Renal pelvis (tissue), 4 donors: Measurements from ENCODE around the gene AARS1. TPM values are rescaled to one million over a fixed set of nuclear protein-coding genes. Genes with fewer than 3 reads are reported as not detected.
"Not testable (repeated sequence)": the region's sequence is repeated elsewhere in the genome, so short reads cannot be mapped to it uniquely, and the experiment has no call there.

Experiments
- DNase-seq: peaks from one replicate; pipeline ENCODE4 v3.0.0-alpha.2; 2013
- polyA plus RNA-seq, 3 donors: library from polyadenylated mRNA; unstranded; fragments of 120-200 nt; gene quantifications; one replicate each; pipeline ENCODE4 v1.2.1, GENCODE V29; 2013; ENCODE audit not compliant: insufficient read length in 3 of 3

AARS1 gene
- polyA plus RNA-seq, 3 donors, result 82.5 to 95.4 (median 83.2) TPM

DNA sequence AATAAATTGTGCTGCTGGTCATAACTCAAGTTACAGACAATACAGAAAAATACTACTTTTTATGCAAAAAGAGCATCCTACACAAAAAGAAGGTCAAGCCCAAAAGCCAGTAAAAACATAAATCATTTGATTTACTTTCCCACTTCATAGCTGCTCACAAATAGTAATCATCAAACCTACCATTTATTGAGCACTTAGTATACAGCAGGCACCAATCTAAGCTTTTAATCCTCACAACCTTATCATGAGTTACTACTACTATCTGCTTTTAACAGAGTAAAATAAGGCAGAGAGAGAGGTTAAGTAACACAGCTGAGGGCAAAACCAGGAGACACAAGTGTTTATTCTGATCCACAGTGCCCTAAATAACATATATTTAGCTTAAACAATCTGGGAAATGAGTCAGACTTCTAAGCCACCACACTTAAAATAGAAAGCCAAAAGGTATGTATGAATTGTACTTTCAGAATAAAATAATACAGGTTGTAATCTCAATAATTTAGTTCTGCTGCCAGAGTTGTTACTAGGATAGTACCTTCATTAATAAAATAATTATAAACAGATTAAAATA is 1.7 kb upstream of the AARS1 start:
- no peak for DNase-seq

DNA sequence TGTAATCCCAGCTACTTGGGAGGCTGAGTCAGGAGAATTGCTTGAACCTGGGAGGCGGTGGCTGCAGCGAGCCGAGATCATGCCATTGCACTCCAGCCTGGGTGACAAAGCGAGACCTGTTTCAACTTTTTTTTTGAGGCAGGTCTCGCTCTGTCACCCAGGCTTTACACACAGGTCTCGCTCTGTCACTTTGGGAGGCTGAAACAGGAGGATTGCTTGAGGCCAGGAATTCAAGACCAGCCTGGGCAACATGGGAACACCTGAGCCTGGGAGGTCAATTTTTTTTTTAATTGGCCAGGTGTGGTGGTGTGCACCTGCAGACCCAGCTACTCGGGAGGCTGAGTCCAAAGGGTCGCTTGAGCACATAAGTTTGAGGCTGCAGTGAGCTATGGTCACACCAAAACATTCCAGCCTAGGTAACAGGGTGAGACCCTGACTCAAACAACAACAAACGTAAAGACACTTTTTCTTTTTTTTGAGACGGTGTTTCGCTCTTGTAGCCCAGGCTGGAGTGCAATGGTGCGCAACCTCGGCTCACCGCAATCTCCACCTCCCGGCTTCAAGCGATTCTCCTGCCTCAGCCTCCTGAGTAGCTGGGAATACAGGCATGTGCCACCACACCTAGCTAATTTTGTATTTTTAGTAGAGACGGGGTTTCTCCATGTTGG is 1.9 kb downstream of the AARS1 start:
- DNase-seq, result not testable (repeated sequence)

DNA sequence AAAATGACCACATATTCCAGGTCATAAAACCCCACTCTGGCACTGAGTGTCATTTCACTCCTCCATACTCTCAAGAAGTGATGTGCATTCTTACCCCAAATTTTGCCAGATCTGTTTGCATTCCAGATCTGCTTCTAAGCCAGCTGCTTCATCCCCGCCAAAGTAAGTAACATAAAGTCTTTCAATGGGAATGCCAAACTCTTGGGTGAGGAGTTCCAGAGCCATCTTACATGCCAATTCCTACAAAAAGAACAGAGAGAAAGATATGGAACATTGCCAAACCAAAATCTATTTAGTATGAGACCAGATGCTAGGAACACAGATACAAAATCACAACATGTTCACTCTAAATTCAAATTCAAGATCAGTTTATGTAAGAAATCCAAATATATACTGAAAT is 12.9 kb downstream of the AARS1 start:
- DNase-seq, result no peak

DNA sequence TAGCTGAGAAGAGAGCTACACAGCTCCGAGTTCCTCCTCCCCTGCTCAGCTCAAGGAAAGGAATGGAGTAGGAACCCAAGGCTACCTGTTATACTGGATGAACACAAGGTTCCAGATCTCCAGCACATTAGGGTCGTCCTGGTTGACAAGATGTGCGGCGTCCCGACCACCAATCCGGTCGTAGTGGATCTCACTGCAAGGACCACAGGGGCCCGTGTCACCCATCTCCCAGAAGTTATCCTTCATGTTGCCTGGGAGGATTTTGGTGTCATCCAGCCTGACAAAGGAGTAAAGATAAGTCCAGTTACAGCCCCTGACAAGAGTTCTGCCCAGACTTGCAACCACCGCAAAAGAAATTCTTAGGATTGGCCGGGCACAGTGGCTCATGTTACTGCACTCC is 17.6 kb downstream of the AARS1 start:
- no peak for DNase-seq

DNA sequence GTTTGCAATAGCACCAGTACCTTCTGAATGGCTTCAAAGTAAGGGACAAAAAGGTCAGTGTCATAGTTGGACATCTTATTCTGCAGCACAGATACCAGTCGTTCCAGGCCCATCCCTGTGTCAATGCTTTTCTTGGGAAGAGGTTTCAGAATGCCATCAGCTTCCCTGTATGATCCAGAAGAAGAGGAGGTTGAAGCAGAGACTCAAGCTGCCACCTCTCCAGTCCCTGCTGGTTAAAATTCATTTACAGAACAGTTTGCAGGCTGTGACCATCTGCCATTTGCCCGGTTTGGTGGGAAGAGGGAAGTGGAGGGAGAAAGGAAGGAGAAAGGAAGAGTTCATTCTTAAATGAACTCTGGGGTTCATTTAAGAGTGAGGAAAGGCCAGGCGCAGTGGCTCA is 19.1 kb downstream of the AARS1 start:
- no peak for DNase-seq

DNA sequence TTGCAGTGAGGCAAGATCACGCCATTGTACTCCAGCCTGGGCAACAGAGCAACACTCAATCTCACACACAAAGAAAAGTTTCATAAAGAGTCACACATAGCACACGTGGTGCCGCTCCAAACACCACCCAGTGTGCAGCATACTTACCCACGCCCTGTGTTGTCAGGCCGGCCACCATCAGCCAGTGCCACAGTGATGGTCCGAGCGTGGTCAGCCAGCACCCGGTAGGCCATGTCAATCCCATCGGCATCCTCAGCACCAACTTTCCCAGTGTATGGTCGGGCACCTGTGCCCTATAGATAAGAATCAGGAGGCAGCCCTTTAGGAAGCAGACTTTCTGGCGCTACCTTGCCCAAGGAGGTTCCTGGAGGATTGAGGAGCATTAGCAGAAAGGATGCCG is 19.8 kb downstream of the AARS1 start:
- DNase-seq, result no peak

DNA sequence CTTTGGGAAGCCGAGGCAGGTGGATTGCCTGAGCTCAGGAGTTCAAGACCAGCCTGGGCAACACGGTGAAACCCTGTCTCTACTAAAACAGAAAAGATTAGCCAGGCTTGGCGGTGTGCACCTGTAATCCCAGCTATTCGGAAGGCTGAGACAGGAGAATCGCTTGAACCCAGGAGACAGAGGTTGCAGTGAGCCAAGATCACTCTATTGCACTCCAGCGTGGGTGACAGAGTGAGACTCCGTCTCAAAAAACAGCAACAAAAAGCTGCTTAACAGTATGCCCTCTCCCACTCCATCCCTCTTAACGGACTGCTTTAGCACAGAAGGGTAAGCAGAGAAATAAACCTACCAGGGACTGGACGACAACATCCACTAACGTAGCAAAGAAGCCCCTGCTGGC is 21.4 kb downstream of the AARS1 start:
- not testable (repeated sequence) for DNase-seq

DNA sequence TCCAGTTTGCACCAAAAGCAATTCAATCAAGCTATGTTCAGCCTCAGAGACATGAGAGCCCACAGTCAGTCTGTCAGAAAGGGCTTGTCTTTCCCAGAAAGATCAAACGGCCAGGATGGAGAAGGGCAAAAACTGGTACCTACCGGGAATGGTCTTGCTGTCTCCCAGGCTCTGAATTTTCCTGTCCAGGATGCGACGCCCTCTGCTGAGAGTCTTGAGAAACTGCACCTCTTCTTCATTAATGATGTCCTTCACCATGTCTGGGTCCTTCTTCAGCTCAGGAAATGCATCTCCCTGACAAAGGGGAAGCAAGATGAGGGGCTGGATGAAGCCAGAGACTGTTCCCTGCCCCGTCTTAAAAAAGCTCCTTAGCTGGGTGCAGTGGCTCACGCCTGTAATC is 21.8 kb downstream of the AARS1 start:
- peak; percentile 31 for DNase-seq

DNA sequence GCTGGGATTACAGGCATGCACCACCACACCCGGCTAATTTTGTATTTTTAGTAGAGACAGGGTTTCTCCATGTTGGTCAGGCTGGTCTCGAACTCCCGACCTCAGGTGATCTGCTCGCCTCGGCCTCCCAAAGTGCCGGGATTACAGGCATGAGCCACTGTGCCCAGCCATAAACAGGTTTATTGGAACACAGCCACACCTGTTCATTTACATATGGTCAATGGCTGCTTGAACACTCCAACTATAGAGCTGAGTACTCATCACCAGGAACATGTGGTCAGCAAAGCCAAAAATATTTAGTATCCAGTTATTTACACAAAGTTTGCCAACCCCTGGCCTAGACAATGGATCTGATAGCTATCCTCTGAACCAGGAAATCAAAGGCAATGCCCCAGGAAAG is 29.4 kb downstream of the AARS1 start:
- not testable (repeated sequence) for DNase-seq

DNA sequence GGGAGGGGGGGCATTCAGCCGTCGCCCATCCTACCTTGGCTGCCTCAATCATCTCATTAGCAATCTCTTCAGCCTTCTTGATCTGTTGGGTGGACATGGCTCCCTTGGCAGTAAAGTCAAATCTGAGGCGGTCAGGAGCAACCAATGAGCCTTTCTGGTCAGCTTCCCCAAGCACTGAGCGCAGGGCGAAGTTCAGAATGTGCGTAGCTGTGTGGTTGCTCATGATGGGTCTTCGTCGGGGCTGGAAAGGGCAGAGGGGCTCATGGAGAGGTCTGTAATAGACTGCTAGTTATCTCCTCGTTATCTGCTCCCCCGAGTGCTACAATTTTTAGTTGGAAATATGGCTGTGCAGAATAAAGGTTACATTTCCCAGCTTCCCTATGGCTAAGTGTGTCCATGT is 30.4 kb downstream of the AARS1 start:
- DNase-seq, result no peak

DNA sequence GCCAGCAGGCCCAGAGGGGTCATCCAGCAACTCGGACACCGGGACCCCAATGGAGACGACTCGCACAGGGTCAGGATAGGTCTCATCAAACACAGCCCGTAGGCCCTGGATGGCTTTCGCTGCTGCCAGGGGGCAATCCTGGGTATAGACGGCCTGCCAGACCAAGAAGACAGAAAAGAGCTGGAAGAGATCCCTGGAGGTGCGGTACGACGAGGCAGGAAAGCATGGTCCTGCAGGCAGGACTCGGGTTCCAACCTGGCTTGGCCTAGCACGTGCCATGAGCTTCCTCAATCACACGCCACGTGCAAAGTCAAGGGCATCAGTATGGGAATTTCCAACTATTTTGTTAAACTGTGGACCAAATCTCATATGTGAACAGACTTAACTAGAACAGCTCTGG is 31.2 kb downstream of the AARS1 start:
- no peak for DNase-seq

DNA sequence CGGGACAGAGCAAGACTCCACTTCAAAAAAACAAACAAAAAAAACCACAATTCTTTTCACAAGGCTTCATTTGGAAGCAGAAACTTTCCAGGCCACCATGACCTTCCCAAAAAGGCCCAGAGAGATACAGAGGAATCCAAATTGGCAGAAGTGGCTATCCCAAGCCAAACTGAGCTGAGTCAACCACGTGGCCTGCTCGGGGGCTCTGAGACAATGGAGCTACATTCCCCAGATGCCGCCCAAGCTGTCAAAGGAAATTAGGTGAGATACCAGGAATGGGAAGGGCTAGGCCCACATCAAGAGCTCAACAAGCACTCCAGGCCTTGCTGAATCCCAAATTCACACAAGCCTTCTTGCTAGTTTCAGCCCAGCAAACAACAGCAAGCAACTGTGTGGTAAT is 31.9 kb downstream of the AARS1 start:
- no peak for DNase-seq

DNA sequence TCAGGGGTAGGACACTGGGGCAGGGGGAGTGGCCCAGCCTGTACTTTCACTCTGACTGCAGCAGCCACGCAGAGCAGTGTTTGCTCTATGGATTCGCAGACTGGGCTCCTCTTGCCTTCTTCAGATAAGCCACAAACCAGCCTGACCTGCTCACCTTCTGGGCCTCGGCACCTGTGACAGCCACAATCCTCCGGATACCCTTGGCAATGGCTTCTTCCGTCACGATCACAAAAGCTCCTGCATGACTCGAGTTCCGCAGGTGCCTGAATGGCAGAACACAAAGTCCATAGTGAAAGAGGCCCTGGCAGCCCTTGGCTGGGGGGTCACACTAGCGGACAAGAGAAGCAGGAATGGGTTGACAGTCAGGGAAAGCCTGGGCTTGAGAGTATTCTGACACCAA is 33.7 kb downstream of the AARS1 start:
- DNase-seq, result no peak

DNA sequence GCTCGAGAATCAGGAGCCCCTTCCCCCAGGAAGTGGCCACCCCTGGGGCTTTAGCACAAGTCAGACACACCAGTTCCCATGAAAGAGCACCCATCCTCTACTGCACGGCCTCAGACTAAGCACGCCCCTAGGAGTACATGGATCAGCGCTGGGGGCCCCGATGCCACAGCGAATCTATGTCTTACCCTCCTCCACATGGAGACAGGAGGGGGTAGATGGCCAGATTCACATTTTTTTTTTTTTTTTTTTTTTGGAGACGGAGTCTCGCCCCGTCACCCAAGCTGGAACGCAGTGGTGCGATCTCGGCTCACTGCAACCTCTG is 34.4 kb downstream of the AARS1 start:
- no peak for DNase-seq

DNA sequence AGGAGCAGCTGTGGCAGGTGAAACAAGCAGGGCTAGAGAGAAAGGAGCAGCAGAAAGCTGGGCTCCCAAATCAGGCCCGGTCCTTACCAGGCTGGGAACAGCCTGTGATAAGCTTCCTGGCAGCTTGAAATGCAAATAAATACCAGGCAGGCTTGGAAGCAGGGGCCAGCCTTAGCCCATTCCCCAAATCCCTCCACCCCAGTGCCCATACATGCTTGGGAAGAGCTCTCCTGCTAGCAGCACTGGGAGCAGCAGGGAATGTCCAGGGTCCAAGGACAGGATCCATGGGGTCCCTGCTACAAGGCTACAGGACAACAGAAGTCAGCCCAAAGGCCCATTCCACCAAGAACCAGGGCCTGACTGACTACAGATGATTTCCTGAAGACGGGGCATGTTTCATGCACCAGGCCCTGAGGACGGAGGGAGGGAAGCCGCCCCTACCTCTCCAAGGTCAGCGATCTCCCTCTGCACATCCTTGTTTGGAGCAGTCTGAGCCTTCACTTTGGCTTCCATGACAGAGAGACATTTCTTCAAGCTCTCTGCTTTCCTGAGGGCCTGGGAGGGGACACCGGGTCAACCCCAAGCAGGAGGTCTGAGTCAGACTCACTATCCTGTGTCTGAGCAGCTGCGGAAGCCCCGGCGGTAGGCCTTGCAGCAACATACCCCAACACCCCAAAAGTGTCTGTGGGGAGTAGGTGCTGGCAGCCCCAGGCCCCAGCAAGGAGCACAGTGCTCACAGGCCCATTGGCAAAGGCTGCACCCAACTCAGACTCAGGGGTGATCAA is 34.9 kb downstream of the AARS1 start:
- no peak for DNase-seq

DNA sequence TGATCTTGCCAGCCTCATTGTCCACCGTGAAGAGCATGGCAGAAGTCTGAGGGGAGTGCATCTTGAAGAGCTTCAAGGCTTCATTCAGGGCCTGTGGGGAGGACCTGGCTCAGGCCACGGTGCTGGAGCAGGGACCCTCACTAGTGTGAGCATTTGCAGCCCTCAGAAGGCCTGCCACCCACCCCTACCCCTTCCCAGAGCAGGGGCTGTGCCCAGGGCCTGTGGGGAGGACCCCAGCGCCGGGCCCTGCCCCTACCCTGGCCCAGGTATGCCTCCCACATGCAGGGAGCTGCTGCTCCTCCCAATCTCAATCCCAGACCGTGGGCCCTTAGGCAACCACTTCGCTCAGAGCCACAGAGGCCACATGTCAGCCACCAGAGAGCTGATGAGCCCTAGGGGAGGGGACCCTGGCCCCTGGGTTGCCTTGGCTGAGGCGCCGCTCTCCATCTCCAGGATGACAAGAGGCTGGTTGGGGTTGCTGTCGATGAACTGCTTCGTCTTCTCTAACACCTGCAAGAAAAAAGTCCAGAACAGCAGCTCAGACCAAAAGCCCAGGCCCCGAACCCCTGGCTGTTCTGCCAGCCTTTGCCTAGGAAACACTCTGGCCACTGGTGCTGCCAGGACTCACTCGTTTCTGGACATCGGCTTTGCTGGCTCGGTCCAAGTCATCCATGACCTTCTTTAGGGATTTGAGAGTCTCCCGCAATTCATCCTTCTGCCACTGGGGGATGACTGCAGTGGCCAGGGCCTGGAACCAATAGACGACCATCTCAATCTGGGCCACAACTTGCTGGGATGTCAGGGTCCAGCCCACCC is 35.8 kb downstream of the AARS1 start:
- DNase-seq, result peak; percentile 10

DNA sequence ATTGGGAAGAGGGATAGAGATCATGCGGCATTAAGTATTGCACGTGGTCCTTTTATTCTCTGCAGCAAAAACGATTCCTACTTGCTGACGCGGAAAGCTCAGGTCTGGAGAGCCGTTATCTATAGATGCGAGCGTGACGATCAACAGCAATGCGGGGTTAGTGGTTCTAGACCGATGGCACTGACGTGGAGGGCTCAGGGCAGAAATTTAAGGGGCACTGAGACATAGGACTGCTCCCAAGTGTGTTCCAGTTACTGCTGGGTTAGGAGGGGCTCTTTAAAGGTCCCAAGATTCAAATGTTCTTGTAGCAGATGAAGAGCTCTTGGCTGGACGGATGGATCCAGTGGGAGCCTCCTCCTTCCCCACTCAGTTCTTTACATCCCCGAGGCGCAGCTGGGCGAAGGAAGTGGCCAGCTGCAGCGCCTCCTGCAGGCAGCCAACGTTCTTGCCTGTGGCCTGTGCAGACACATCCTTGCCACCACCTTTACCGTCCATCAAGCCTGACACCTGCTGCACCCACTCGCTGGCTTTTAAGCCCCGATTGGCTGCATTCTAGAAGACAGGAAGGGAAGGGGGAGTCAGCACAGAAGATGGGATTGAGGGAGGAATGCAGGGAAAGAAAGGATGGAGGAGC is 36.8 kb downstream of the AARS1 start:
- DNase-seq, result no peak

DNA sequence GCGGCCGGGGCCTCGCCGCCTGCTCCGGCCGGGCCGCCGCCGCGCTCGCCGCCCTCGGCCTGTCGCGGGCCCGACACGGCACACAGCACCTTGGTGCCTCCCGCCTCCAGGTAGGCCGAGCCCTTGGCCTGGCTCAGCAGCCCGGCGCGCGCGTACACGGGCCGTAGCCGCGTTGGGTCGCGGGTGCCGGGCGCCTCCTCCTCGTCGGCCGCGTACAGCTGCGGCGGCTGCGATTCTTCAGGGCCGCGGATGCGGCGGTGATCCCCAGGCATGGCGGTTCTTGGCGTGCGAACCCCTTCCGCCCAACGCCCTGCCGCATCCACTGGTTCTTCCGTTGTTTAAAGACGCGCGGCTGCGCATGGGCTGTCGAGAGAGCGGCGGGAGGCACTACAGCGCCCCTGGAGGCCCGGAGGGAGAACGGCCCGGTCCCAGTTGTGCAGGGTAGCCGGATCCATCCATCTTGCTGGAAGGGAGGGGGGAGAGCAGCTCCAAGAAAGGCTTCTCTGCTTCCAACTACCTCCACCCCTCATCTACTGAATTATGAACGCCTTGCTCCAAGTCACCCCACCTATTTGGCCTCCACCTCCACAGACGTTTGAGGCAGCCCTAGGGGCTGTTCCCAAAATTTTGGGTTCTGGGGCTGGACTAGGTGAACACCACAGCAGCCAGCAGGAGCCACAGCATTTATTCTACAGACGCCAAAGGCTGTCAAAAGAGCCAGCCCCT is 37.5 kb downstream of the AARS1 start, which contains the start of gene EXOSC6:
TSS of gene EXOSC6 (minus strand) at position 312 of the 726 bp plus-strand sequence. CDS start at position 272, 40 bp downstream.
- DNase-seq, result peak; percentile 91

DNA sequence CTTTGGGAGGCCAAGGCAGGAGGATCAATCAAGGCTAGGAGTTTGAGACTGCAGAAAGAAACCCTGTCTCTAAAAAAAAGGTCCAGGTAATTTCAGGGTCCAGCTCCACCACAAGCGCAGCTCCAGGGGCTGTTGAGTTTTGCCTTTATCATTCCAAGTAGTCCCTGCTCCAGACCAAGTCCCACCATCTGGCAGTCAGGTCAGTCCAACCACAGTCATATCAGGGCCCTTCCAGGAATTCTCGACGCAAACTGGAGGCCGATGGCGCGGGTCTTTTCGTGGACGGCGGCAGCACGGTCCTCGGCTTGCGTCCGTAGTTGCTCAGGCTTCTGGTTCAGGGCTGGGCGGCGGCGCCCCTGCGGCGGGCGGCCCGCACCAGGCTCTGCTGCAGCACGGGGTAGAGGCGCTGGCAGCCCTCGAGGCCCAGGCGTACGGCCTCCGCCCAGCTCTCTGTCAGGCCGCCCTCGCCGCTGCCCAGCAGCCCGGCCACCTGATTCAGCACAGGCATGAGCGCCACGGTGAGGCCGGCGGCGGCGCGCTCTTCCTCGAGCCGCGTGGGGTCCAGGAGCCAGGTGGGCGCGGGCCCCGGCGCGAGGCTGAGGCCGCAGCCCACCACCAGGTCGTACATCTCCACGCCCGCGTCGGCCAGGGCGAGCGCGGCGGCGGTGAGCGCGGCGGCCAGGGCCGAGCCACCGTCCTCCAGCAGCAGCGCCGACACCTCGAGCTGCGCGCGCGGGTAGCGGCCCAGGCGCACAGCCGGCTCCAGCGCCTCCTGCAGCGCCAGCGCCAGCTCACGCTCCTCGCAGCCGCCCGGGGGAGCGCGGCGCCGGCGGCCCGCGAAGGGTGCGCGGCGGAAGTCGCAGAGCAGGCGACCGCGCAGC is 38.3 kb downstream of the AARS1 start:
- peak; percentile 27 for DNase-seq

DNA sequence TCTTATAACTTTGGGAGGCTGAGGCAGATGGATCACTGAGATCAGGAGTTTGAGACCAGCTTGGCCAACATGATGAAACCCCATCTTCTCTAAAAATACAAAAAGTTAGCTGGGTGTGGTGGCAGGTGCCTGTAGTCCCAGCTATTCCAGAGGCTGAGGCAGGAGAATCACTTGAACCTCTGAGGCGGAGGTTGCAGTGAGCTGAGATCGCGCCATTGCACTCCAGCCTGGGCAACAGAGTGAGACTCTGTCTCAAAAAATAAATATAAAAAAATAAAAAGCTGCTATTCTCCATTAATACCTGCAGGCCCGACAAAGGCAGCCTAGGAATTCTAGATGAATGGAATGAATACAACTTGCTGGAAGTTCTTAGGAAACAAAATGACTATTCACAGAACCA is 39.6 kb downstream of the AARS1 start:
- DNase-seq, result not testable (repeated sequence)
